ENCODE results near the gene NAA40.
A peak's percentile ranks its signal among the peaks of the same experiment; 100 is the strongest.
"Not testable (repeated sequence)": the region's sequence is repeated elsewhere in the genome, so short reads cannot be mapped to it uniquely, and the experiment has no call there.

NAA40 gene

GRCh38 chr11:63940786-63941185 lies 2.0 kb downstream of the NAA40 start:
- DNase-seq = peak; percentile 87

DNA sequence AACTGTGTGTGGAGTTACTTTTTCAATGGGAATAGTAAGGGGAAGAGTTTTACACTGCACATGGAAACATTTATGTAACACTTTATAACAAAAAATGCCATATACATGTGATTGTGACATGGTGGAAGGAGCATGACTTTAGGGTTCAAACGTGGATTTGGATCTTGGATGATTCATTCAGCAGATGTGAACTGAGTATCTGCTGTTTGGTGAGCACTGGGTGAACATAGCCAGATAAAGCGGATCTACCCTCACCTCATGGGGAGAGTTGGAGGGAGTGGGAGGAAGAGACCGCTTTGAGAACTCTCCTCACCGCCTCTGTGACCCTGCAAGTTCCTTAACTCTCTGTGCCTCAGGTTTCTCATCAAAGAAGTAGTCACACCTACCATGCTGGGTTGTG lies 3.1 kb downstream of the NAA40 start:
- peak; percentile 14 for DNase-seq

DNA sequence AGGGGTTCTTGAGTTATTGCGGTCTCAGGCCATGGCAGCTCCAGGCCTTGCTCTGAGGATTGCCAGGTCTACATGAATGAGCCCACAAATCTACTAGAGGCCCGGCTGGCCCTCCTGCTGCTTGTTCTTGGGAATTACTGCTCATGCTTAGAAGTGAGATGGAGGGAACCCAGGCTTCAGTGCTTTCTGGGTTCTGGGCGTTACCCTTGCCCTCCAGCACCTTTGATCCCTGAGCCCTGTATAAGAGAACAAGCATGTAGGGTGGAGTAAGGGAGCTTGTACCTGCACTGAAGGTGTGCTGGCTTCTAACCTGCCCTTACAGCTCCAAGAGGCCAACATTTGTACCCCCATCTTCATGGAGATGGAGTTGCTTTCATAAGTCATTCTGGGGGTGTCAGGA lies 4.0 kb downstream of the NAA40 start:
- no peak for DNase-seq

GRCh38 chr11:63944987-63945386 lies 6.2 kb downstream of the NAA40 start:
- no peak for DNase-seq

- peak; percentile 57 for DNase-seq
Measured at GRCh38 chr11:63945477-63946163, 6.8 kb downstream of the NAA40 start.

DNA sequence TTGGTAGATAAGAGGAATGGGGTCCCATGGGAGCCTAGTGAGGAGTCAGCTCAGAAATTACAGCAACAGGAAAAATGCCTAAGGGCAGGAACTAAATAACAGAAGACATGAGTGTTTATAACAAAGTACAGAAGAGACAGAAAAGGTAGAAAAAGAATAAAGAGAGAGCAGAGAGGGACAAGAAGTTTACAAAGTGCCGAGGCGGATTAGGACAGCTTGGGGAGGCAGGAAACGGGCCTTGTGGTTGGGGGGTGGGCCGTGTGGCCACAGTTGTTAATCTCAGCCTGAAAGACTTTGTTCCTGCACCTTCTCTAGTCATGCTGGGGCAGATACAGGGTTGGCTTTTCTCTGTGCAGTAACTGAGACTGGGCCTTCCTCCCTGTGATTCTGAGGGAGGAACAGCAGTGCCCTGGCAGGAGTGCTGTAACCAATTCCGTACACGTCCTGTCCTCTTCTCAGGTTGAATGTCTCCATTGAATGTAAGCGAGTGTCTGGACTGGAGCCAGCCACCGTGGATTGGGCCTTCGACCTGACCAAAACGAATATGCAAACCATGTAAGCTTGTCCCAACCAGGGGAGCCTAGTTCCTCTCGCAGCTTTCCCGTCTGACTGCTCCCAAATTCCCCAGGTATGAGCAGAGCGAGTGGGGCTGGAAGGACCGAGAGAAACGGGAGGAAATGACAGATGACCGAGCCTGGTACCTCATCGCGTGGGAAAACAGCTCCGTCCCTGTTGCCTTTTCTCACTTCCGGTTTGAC lies 13.2 kb downstream of the NAA40 start:
- peak; percentile 81 for DNase-seq

DNA sequence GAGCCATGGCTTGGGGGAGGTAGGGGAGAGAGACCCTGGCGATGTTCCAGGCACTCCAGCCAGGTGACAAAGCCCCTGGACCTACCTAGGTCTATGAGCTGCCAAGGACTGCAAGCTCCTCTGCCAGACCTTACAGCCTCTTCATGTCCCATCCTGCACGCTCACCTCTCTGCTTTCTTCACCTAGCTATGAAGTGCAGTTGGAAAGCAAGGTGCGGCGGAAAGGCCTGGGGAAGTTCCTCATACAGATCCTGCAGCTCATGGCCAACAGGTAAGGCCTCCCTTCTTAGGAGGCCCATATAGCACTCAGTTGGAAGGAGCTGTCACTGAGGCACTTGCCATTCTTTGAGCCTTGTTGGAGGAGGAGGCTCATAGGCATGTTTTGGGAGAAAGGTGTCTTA lies 13.8 kb downstream of the NAA40 start:
- no peak for DNase-seq

GRCh38 chr11:63958008-63958407 lies 19.2 kb downstream of the NAA40 start:
- DNase-seq = no peak

DNA sequence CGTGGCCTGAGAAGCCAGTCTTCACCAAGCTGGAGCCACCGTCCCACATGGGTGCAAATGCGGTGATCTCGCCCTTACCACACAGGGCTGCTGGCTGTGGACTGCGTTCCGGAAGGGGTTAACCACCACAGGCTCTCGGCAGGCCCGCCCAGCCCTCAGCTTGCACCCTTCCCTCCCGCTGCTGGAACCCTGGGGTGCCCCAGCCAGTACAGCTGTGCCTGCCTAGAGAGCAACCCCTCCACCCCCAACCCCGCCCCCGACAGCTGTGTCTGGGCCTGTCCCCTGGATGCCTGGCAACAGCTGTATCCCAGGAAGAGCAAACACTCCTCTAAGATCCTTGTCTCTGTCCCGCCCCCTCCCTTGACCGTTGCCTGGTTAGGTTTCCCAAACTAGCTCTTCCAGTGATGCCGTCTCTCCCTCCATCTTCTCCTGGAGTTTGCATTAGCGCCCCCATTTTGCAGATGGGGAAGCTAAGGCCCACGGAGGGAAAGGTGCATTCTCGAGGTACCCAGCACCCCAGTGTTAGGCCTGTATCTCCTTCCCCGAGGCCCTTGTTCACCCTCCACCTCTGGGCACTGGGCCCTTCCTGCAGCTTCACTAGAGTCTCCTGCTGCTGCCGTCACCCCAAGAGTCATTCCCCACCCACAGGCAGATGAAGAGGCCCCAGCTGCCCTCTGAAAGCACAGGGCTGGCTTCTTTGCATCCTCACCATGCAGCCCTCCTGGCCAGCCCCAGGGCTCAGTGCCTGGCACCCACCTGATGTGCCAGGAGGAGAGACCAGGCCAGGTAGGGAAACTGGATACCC lies 23.0 kb downstream of the NAA40 start:
- DNase-seq = peak; percentile 90

DNA sequence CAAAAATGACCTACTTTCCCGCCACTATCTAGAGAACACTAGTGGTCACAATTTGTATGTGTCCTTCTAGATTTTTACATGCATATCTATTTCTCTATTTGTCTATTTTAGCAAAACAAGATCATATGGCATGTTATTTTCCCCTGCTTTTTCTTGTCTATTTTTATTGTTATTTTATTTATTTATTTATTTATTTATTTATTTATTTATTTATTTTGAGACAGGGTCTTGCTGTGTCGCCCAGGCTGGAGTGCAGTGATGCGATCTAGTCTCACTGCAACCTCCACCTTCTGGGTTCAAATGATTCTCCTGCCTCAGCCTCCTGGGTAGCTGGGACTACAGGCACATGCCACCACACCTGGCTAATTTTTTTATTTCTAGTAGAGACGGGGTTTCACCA lies 25.1 kb downstream of the NAA40 start:
- DNase-seq = not testable (repeated sequence)

GRCh38 chr11:63966444-63966843 lies 27.6 kb downstream of the NAA40 start:
- DNase-seq = no peak

DNA sequence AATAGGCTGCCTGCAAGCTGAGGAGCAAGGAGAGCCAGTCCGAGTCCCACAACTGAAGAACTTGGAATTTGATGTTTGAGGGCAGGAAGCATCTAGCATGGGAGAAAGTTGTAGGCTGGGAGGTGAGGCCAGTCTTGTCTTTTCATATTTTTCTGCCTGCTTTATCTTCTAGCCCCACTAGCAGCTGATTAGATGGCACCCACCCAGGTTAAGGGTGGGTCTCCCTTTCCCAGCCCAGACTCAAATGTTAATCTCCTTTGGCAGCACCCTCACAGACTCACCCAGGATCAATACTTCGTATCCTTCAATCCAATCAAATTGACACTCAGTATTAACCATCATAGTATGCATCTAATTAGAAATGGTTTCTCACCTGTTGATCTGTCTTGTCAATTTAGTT lies 30.7 kb downstream of the NAA40 start:
- no peak for DNase-seq

DNA sequence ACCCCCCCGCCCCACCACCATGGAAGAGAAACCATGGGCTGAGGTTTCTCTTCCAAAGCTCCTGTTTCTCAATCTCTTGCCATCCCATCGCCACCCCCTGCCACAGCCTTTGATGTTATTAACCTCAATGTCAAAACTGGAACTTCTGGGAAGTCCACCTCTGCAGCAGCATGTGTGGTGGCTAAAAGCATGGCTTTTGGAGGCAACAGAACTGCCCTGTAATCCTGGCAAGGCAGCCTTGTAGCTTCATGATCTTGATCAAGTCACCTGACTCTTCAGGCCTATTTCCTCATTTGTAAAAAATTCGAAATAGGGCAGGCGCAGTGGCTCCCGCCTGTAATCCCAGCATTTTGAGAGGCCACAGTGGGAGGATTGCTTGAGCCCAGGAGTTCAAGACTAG lies 32.1 kb downstream of the NAA40 start:
- DNase-seq = peak; percentile 93

DNA sequence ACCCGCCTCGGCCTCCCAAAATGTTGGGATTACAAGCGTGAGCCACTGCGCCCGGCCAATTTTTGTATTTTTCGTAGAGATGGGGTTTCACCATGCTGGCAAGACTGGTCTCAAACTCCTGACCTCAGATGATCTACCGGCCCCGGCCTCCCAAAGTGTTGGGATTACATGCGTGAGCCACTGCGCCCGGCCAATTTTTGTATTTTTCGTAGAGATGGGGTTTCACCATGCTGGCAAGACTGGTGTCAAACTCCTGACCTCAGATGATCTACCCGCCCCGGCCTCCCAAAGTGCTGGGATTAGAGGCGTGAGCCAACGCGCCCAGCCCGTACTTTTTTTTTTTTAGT lies 35.1 kb downstream of the NAA40 start:
- DNase-seq = not testable (repeated sequence)

DNA sequence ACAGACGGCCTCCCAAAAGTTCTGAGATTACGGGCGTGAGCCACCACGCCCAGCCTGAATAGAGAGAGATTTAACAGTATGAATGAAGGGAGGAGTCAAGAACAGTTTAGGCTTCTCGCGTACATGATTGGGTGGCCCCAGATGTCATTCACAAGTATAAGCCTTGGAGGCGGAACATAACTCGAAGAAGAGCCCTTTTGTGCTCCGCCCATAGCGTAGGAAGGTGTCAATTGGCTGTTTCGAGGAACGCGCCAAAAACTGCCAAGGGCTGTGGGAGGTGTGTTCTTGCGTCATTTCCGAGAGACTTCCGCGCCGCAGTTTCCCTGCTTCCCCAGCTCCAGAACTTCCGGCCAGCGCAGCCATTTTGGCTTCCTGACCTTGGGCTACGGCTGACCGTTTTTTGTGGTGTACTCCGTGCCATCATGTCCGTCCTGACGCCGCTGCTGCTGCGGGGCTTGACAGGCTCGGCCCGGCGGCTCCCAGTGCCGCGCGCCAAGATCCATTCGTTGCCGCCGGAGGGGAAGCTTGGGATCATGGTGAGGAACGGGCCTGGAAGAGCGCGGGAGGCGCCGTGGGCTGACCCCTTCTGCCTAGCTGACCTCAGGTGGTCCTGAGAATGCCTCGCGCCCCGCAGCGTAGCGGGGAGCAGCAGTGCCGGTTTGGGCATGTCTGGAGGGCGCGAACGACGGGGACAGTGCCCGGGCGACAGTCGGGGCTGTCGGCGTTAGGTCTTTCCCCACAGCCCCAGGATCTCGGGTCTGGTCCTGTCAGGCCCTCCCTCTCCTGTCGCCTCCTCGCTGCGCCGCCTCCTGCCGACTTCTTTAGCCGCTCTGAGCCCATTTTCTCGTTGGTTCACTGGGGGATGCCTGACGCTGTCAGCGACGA lies 35.7 kb downstream of the NAA40 start, which contains the start of gene COX8A:
COX8A (plus strand) TSS at position 362 of the 885 bp plus-strand sequence; CDS start at position 423, 61 bp downstream.
- peak; percentile 100 for DNase-seq

DNA sequence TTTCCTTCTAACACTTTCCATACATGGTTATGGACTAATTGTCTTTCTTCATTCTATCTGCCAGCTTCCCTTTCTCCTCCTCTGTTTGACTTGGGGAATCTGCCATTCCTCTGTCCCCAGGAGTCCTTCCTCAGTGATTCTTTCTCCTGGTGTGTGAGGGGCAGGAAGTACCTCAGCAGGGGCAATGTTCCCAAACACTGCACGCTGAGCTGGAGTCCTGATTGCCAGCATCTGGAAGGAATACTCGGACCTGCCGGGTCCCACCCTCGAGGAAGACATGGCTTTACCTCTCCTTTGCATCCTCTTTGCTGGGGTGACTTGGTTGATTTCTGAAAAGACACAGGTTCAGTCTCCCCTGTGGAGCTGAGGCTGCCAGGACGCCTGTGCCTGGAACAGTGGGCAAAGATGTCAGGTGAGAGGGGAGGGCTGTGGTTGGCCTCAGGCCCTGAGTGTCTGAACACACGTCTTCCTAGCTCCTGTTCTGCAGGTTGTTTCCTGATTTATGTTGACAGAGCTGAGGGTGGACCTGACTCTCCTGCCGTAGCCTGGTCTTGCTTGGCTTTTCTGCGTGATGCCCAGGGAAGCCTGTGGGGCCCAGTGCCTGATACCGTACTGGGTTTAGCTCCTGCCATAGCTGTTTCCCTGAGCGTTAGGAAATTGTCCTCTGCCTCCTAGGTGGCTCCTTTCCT lies 39.9 kb downstream of the NAA40 start:
- no peak for DNase-seq

GRCh38 chr11:63979426-63979825 lies 40.6 kb downstream of the NAA40 start:
- DNase-seq = no peak

GRCh38 chr11:63985812-63986155 lies 47.0 kb downstream of the NAA40 start:
- DNase-seq = peak; percentile 45

DNA sequence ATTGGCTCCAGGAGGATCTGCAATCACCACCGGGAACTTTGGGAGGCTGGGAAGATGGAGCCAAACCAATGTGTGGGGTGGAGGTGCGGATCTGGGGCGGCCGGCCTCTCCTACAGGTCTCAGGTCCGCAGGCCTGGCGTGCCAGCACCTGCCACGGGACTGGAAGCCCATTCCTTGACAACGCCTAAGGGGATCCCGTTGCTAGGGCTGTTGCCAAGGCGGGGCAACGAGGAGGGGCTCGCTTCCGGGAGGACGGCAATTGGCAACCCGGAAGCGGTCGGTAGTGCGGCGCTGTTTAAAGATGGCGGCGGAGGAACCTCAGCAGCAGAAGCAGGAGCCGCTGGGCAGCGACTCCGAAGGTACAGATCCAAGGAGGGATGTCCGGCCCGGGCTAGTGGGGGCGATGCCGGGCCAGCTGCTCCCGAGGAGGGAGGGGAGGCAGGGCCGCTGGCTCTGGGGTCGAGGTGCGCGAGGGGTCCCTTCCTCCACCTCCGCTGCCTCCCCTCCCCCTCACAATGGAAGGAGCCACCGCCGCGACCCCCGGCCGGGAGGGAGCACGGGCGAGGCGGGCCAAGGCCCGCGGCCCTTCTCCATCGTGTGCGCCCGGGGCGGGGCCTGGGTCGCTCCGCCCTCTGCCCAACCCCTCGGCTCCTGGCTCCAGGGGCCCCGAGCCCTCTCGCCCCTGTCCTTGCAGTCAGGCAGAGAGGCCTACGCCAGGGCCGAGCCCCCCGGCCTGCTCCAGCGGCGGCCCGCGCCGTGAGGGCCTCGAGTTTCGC lies 47.5 kb downstream of the NAA40 start, which contains the start of gene OTUB1:
OTUB1 (plus strand) TSS at position 283 of the 776 bp plus-strand sequence; CDS start at position 302, 19 bp downstream.
- DNase-seq = peak; percentile 83

- DNase-seq = no peak
Measured at GRCh38 chr11:63986932-63987513, 48.2 kb downstream of the NAA40 start.

DNA sequence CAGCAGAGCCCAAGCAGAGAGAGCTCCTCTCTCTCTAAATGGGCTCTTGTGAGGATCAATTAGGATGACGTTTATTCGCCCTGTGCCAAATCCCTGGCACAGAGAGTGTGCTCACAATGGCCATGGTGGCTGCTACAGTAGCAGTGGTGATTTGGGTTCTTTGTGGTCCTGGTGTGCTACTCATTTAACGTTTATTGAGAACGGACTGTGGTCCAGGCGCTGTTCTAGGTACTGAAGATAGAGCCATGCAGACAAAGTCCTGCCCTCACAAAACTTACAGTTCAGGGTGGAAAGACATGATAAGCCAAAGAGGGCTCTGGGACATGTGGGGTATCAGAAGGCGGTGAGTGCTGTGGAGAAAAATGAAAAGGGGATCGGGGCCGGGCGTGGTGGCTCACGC lies 52.8 kb downstream of the NAA40 start:
- no peak for DNase-seq

Data from MV-4-11 (cell line).